Thyroid gland (tissue), 4 donors: ENCODE measurements around the gene PDAP1. TPM values are rescaled to one million over a fixed set of nuclear protein-coding genes. Genes with fewer than 3 reads are reported as not detected.
"Not testable (repeated sequence)": the region's sequence is repeated elsewhere in the genome, so short reads cannot be mapped to it uniquely, and the experiment has no call there.

ENCODE experiments used
- DNase-seq, 2 donors: peaks; one replicate each; pipeline ENCODE4 v3.0.0-alpha.2; 2019
- H3K27ac ChIP-seq, 3 donors: fragments of 200-600 bp; sonication (generic); 1 replicate in 2 of 3; 2 replicates in 1 of 3; pipeline ENCODE4 v1.5.1; 2016 to 2019; ENCODE audit warnings: mild to moderate bottlenecking in 1 of 3, moderate library complexity in 1 of 3
- H3K27me3 ChIP-seq: fragments of 200-600 bp; sonication (generic); one replicate; pipeline ENCODE4 v1.5.1; 2019
- H3K36me3 ChIP-seq, 2 donors: fragments of 200-600 bp; sonication (generic); one replicate each; pipeline ENCODE4 v1.5.1; 2016 to 2019
- H3K4me1 ChIP-seq, 2 donors: fragments of 200-600 bp; sonication (generic); one replicate each; pipeline ENCODE4 v1.5.1; 2017 to 2019
- H3K4me3 ChIP-seq, 3 donors: fragments of 200-600 bp; sonication (generic); replicated peaks in 1 of 3; 1 replicate in 2 of 3; 2 replicates in 1 of 3; pipeline ENCODE4 v1.5.1; 2016; ENCODE audit warnings: mild to moderate bottlenecking in 1 of 3
- H3K9me3 ChIP-seq: fragments of 200-600 bp; sonication (generic); one replicate; pipeline ENCODE4 v1.5.1; 2017
- POLR2A ChIP-seq, 2 donors: fragments of 450-650 bp; IDR thresholded peaks; one replicate each; pipeline ENCODE4 v1.6.1; 2017; ENCODE audit warnings: antibody characterized with exemption in 2 of 2, mild to moderate bottlenecking in 2 of 2, moderate library complexity in 1 of 2
- WGBS, 2 donors: methylation state at CpG; one replicate each; pipeline ENCODE4 v1.1.5; 2017; 5-methylcytosine and 5-hydroxymethylcytosine counted together
- intact Hi-C: fragments of 100-400 bp; cut with DNase I; formaldehyde crosslinking; loops from one replicate; pipeline ENCODE4 v1.15.1; 2023
- total RNA-seq, 4 donors: library from RNA; depleted of rRNA; stranded (reverse); fragments of >200 nt; gene quantifications; one replicate each; pipeline ENCODE4 v1.2.3, GENCODE V29; 2016
- TF ChIP-seq, protein P1 (sequence below), 6 experiments: fragments of 200-600 bp in 3 of 6; fragments of 450-650 bp in 3 of 6; sonication (generic) in 3 of 6; IDR thresholded peaks; one replicate each; pipeline ENCODE4 v1.5.1; 2016 to 2019; ENCODE audit warnings: antibody characterized with exemption in 6 of 6, mild to moderate bottlenecking in 2 of 6, inconsistent platforms in 1 of 6, moderate library complexity in 1 of 6

PDAP1 gene
- total RNA-seq, 4 donors from 2014 or later: 73.9 to 112 (median 93.2) TPM

DNA sequence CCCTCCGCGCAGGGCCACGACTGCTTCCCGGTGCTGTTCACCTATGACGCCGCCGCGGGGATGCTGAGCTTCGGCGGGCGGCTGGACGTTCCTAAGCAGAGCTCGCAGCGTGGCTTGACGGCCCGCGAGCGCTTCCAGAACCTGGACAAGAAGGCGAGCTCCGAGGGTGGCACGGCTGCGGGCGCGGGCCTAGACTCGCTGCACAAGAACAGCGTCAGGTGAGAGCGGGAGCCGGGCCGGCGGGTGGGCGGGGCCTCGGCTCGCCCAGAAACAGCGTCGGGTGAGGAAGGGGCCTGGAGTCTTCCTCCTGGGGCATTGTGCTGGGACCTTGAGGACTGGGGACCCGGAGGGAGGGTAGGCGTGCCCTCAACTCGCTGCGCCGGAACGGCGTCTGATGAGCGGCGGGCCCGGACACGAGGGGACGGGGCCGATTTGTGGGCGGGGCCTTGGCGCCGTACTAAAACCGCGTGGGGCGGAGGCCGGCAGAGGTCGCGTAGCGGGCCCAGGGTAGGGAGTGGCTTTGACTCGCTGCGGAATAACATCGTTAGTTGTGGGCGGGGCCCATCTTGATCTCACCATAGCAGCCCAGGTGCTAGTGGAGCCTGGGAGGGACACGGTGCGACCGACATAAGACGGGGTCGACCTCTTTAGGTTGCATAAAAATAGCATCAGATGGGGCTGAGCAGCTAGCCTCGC is 15.6 kb downstream of the PDAP1 start:
- DNase-seq: peak; percentile 86 to 89
- Histone ChIP-seq H3K27me3 (no peaks in the 10 kb centered on the region), H3K4me1 (peaks cover 6 to 12% of the 10 kb centered on the region in 2 donors), H3K9me3 (no peaks in the 10 kb centered on the region), H3K27ac (peak overlapping the region in 2 of 3 donors; percentile 5 to 61), H3K36me3 (peaks cover 58 to 59% of the 10 kb centered on the region in 2 donors), H3K4me3 (peak overlapping the region; percentile 21 to 58 (median 54))
- 0 to 8% methylated on average over 16 of the region's 68 CpGs for WGBS, 2 donors
- peak in 1 of 2 donors; percentile 43 for TF ChIP-seq POLR2A (IDR thresholded peaks at IDR 0.05)
- TF ChIP-seq, protein P1, sequence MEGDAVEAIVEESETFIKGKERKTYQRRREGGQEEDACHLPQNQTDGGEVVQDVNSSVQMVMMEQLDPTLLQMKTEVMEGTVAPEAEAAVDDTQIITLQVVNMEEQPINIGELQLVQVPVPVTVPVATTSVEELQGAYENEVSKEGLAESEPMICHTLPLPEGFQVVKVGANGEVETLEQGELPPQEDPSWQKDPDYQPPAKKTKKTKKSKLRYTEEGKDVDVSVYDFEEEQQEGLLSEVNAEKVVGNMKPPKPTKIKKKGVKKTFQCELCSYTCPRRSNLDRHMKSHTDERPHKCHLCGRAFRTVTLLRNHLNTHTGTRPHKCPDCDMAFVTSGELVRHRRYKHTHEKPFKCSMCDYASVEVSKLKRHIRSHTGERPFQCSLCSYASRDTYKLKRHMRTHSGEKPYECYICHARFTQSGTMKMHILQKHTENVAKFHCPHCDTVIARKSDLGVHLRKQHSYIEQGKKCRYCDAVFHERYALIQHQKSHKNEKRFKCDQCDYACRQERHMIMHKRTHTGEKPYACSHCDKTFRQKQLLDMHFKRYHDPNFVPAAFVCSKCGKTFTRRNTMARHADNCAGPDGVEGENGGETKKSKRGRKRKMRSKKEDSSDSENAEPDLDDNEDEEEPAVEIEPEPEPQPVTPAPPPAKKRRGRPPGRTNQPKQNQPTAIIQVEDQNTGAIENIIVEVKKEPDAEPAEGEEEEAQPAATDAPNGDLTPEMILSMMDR (IDR thresholded peaks at IDR 0.05): no peak
- intact Hi-C loops: no loop called here

- Histone ChIP-seq H3K9me3 (no peaks in the 10 kb centered on the region), H3K4me1 (peaks cover 6 to 12% of the 10 kb centered on the region in 2 donors), H3K27me3 (no peaks in the 10 kb centered on the region), H3K27ac (no peak overlapping the region), H3K36me3 (peaks cover 54 to 56% of the 10 kb centered on the region in 2 donors), H3K4me3 (no peak overlapping the region)
- intact Hi-C loops: no loop called here
- TF ChIP-seq, protein P1 (IDR thresholded peaks at IDR 0.05): no peak
- TF ChIP-seq POLR2A (IDR thresholded peaks at IDR 0.05): no peak
- WGBS, 2 donors: 89 to 90% methylated on average over 8 of the region's 8 CpGs
- no peak for DNase-seq
Observed at GRCh38 chr7:99392046-99392445, 16.4 kb downstream of the PDAP1 start.

DNA sequence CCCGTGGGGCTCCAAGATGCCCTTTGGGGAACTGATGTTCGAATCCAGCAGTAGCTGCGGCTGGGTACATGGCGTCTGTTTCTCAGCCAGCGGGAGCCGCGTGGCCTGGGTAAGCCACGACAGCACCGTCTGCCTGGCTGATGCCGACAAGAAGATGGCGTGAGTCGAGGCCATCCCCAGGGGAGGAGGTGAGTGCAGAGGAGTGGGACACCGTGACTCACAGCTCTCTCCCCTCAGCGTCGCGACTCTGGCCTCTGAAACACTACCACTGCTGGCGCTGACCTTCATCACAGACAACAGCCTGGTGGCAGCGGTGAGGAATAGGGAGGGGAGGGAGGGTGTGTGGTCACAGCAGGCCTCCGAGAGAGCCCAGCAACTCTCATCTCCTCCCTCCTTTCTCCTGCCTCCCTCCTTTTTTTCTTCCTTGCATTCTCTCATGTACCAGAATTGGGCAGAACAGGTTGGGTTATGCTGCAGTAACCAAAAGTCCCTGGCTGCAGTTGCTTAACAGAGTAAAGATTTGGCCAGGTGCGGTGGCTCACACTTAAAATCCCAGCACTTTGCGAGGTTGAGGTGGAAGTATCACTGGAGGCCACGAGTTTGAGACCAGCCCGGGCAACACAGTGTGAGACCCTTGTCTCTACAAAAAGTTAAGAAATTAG is 17.3 kb downstream of the PDAP1 start:
- intact Hi-C loops: no loop called here
- Histone ChIP-seq H3K4me3 (no peak overlapping the region), H3K9me3 (no peaks in the 10 kb centered on the region), H3K36me3 (peaks cover 55 to 56% of the 10 kb centered on the region in 2 donors), H3K27ac (no peak overlapping the region), H3K4me1 (peaks cover 6 to 12% of the 10 kb centered on the region in 2 donors), H3K27me3 (no peaks in the 10 kb centered on the region)
- no peak for TF ChIP-seq POLR2A (IDR thresholded peaks at IDR 0.05)
- TF ChIP-seq, protein P1 (IDR thresholded peaks at IDR 0.05): no peak
- WGBS, 2 donors: 90 to 97% methylated on average over 15 to 23 of the region's 23 CpGs
- no peak for DNase-seq

DNA sequence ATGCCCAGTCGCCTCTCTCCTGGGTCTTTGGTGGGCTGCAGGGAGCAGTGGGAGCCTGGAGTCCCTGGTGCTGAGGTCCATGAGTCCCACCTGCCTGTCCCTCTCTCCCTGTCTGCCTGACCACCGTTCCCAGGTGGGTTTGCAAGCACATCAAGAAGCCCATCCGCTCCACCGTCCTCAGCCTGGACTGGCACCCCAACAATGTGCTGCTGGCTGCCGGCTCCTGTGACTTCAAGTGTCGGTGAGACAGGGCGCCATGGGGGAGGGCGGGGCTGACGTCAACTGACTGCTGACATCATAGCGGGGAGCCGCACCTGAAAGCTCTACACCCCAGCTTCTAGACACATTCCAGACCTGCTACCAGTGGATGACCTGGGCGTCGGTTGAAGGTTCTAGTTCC is 18.6 kb downstream of the PDAP1 start:
- no peak for TF ChIP-seq POLR2A (IDR thresholded peaks at IDR 0.05)
- H3K9me3 ChIP-seq: no peaks in the 10 kb centered on the region
- peaks cover 6 to 12% of the 10 kb centered on the region in 2 donors for H3K4me1 ChIP-seq
- H3K27ac ChIP-seq: no peak overlapping the region
- H3K27me3 ChIP-seq: no peaks in the 10 kb centered on the region
- 94 to 95% methylated on average over 7 to 11 of the region's 13 CpGs for WGBS, 2 donors
- no peak for DNase-seq
- peaks cover 46 to 57% of the 10 kb centered on the region in 2 donors for H3K36me3 ChIP-seq
- intact Hi-C loops: no loop called here
- no peak overlapping the region for H3K4me3 ChIP-seq

DNA sequence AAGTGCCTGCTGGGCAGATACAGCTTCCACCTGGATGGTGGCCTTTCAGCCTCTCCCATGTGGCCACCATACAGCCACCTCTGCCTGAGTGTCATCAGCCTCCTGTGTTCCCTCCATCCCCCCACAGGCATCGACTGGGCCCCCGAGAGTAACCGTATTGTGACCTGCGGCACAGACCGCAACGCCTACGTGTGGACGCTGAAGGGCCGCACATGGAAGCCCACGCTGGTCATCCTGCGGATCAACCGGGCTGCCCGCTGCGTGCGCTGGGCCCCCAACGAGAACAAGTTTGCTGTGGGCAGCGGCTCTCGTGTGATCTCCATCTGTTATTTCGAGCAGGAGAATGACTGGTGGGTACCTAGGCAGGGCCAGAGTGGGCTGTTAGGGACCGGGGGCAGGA is 20.5 kb downstream of the PDAP1 start:
- Histone ChIP-seq H3K4me3 (no peak overlapping the region), H3K4me1 (peaks cover 4 to 6% of the 10 kb centered on the region in 2 donors), H3K27ac (no peak overlapping the region), H3K9me3 (no peaks in the 10 kb centered on the region), H3K27me3 (no peaks in the 10 kb centered on the region), H3K36me3 (peaks cover 42 to 52% of the 10 kb centered on the region in 2 donors)
- 93 to 100% methylated on average over 3 to 17 of the region's 20 CpGs for WGBS, 2 donors
- DNase-seq: no peak
- intact Hi-C loops: no loop called here
- TF ChIP-seq POLR2A (IDR thresholded peaks at IDR 0.05): no peak
- TF ChIP-seq, protein P1 (IDR thresholded peaks at IDR 0.05): no peak

GRCh38 chr7:99387239-99387635 is 21.2 kb downstream of the PDAP1 start:
- DNase-seq, H3K9me3 ChIP-seq, intact Hi-C loops, H3K27me3 ChIP-seq, H3K4me3 ChIP-seq, H3K4me1 ChIP-seq, H3K27ac ChIP-seq: not testable (repeated sequence)
- peaks cover 42 to 52% of the 10 kb centered on the region in 2 donors for H3K36me3 ChIP-seq
- 92 to 95% methylated on average over 14 of the region's 14 CpGs for WGBS, 2 donors
